SKM-1 (cell line): ENCODE measurements around the gene SLC6A3.
"Not testable (repeated sequence)": the region's sequence is repeated elsewhere in the genome, so short reads cannot be mapped to it uniquely, and the experiment has no call there.

Experiments used
- DNase-seq: peaks from one replicate; lab custom pipeline; 2025; ENCODE audit not compliant: unreplicated experiment; lab: John Stamatoyannopoulos, UW

SLC6A3 gene

DNA sequence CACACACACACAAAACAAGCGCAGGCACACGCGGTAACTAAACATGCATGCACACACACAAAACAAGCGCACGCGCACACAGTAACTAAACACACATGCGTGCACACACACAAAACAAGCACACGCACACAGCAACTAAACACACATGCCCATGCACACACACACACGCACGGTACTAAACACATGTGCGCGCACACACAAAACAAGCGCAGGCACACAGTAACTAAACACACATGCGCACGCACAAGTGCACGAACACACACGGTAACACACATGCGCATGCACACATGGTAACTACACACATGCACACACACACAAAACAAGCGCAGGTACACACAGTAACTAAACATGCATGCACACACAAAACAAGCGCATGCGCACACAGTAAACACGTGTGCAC, 19.9 kb upstream of the SLC6A3 start:
- no peak for DNase-seq

DNA sequence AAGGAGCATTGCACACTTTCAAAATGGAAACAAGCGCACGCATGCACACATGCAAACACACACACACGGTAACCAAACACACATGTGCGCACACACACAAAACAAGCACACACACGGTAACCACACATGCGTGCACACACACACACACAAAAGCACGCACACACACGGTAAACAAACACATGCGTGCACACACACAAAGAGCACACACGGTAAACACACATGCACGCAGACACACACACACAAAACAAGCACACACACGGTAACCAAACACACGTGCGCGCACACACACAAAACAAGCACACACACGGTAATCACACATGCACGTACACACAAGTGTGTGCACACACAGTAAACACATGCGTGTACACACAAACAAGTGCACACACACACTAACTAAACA, 19.3 kb upstream of the SLC6A3 start:
- no peak for DNase-seq

DNA sequence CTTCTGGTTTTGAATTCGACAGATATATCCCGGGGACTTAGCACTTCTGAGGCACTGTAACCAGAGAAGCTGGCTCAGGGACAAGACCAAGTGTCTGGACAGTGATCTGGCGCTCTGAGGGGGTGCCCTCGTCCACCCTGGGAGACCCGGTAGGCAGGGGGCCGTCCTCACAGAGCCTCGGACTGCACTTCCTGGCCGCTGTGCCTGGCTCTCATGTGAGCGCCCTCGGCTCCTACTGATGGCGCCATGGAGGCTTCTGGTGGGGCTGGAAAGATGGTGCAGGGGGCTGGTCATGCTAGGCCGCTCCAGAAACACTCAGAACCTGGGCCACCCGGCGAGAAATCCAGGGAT, 18.8 kb upstream of the SLC6A3 start:
- DNase-seq, result no peak

DNA sequence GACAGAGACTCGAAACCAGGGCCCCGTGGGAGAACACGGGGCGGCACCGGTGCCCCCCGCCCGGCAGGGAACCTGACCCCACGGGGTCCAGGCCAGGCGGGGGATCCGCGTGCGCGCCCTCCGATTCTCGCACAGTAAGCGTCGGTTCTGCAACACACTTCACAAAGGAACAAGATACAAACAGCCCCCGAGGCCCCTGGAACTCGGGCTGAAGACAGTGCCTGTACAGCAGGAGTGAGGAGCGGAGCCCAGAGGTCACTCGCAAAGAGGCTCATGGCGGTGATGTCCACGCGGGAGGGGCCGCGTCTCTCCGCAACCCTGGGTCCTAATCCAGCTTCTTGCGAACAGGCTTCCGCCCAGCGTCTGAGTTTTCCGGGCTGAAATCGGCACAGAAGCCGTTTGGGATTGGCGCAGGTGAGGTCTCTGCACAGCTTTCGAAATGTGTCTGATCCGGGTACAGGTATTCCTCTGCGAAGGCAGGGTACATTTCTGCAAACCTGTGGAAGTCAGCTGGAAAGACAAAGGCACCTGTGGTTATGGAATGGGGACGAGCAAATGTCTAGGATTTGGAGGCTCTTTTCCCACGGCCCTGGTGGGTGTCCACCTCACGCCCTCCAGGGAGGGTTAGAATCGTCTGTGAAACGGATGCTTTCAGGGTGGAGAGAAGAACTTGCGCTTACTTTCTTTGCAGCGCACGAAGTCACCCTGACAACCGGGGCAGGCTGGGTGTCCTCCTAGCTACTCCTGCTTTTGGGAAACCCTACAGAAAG, 18.3 kb upstream of the SLC6A3 start:
- no peak for DNase-seq

DNA sequence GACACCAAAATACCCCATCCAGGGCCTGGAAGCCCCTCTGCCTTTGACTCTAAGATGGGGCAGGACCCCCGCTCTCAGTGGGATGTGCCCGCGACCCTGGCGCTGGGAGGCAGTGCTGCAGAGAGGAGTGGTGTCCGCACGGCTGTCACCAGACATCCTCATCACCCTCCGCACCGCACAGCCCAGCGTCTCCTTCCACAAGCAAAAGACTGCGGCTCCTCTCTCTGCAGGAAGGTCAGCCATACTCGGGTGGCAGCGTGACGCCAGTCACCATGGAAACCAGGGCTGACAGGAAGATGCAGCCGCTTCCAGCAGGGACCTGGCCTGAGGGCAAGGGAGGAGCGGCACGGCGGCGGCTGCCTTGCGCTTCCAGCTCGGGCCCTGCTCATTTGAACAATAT, 17.1 kb upstream of the SLC6A3 start:
- no peak for DNase-seq

DNA sequence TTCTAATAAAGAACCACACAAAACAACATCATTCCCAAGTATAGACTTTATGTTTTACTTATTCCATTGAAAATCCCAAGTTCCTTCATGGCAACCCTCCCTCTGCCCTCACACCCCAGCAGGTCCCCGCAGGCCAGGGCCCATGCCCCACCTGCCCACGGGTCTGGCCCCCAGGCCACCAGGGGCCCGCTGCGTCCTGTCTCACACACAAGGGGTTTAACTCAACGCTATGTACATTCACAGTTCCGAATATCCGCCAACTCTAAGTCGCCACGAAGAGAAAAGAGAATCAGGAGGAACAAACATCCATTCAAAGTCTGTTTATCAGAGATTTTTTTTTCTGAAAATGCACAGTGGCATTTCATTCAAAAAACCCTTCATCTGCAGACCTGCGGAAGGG, 16.2 kb upstream of the SLC6A3 start:
- DNase-seq, result no peak

DNA sequence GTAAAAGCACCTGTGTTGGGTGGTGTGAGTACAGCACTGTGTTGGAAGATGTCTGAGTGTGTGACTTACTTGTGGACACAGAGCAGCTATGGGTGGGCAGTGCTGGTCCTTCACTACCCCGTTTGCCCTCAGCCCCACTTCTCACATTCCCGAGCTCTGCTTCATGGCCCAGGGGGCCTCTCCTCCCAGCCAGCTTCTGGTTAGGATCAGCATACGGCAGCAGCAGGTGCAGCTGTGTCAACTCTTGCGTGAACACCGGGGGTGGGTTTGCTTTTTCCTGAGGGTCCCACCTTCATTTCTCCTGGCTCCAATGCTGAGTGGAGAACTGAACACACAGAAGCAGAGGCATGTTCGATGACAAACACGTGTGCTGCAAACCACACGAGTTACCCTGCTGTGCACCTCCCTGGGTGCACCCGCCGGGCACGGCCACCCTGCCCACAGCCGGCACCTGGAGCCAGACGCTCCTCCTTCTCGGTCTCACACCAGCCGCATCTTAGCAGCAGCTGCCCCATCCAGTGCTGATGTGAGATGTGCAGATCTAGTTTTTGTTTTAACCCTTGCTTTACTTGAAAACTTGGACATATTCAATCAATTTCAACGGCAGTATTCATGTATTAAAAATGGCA, 14.9 kb upstream of the SLC6A3 start:
- DNase-seq, result no peak

DNA sequence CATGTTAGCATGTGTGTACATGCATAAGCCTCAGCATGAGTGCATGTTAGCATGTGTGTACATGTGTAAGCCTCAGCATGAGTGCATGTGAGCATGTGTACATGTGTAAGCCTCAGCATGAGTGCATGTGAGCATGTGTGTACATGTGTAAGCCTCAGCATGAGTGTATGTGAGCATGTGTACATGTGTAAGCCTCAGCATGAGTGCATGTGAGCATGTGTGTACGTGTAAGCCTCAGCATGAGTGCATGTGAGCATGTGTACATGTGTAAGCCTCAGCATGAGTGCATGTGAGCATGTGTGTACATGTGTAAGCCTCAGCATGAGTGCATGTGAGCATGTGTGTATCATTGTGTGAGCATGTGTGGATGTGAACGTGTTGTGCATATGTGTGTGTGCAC, 14.2 kb upstream of the SLC6A3 start:
- DNase-seq, result not testable (repeated sequence)

DNA sequence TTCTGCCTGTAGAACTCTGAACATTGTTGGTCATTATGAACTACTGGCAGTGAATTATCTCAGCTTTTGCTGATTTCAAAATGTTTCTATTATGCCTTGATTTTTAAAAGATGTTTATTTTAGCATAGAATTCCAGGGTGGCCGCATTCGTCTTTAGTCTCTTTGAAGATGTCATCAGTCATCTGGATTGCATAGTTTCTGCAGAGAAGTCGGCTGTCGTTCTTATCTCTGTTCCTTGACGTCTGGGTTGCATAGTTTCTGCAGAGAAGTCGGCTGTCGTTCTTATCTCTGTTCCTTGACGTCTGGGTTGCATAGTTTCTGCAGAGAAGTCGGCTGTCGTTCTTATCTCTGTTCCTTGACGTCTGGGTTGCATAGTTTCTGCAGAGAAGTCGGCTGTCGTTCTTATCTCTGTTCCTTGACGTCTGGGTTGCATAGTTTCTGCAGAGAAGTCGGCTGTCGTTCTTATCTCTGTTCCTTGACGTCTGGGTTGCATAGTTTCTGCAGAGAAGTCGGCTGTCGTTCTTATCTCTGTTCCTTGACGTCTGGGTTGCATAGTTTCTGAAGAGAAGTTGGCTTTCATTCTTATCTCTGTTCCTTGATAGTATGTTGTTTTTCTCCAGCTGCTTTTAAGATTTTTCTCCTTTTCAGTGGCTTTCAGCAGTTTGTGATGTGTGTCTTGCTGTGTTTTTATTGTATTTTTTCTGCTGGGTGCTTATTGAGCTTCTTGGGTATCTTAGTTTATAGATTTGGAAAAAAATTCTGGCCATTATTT, 11.1 kb upstream of the SLC6A3 start:
- DNase-seq, result not testable (repeated sequence)

DNA sequence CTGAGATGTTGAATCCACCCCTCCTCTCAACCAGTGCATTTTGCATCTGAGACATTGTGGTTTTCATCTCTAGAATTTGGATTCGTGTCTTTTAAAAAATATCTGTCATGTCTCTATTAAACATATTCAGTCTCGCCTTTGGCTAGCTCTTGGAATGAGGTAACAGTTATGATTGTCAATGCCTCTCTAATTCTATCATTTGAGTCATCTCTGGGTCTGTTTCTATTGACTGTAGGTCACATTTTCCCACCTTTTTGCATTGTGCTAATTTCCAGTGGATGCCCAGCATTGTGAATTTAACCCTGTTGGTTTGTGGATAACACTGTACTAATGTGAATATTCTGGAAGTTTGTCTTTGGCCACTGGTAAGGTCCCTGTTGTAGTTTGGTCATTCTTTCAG, 8.4 kb upstream of the SLC6A3 start:
- DNase-seq, result no peak

DNA sequence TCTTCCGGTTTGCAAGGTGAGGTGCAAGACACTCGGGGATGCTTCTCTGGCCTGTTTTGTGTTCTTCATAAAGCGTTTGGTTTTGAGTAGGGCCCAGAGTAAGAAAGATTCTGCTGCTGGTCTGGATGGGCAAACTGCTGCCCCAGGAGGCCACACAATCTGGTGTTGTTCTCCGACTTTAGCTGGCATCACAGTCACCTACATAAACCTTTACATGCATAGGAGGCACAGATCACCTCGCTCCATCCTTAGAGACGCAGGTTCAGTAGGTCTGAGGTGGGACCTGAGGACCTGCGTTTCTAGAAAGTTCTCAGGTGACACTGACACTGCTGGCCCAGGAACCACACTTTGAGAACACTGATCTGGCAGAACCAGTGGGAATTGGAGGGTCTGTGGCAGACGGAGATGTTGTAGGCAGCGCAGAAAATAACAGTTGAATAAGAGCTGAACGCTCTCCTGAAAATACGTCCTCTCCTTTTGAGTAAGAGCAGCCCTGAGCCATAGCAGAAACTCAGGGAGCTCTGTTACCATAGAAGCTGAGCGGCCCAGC, 3.9 kb upstream of the SLC6A3 start:
- no peak for DNase-seq

DNA sequence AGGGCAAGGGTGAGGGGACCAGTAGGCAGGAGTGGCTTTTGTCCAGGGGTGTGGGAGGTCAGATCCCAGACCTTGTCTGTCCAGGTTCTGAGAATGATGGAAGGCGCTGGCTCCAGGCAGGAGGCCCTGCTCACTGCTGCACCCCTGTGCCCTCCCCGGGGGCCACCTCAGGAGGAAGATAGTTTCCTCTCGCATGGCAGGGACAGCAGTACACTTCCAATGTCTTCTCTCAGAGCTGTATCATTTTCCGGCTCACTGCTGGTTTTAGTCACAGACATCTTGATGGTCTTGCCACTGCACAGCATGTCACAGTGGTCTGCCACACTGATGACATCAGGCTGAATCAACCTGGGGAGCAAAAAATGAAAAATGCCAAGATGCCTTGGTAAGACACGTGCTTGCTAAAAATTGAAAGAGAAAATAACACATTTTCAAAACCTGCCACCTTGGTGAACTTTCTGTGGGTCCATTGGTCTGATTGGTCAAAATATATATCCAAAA, 3.3 kb upstream of the SLC6A3 start:
- DNase-seq, result no peak

DNA sequence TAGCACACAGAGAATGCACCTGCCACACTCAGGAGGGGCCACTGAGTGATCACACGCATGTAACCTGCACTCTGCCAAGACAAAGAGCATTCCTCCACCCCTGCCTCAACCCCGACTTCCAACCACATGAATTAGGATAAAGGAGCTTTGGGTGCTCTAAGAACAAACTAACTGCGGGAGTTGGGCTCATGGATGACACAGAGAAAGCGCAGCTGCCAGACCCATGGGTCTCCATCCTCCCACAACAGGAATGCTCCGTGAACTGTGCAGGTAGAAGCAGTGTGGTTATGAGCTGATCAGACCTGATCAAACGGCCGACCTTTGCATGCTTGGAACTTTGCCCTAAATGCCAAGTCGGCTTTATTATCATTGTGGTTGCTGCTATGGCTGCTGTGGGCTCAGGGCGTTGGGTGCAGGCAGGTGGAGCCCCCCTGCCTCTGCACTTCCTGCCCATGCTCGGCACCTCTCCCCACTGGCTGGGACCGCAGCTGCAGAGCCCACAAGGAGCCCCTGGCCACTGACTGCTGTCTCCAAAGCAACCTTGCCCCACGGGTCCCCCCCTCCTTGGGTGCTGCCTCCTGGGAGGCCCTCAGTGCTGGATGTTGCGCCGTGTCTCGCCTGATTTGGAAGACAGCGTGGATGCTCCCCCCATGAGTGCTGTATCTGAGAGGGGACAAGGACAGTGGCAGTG, 2.6 kb upstream of the SLC6A3 start:
- no peak for DNase-seq

DNA sequence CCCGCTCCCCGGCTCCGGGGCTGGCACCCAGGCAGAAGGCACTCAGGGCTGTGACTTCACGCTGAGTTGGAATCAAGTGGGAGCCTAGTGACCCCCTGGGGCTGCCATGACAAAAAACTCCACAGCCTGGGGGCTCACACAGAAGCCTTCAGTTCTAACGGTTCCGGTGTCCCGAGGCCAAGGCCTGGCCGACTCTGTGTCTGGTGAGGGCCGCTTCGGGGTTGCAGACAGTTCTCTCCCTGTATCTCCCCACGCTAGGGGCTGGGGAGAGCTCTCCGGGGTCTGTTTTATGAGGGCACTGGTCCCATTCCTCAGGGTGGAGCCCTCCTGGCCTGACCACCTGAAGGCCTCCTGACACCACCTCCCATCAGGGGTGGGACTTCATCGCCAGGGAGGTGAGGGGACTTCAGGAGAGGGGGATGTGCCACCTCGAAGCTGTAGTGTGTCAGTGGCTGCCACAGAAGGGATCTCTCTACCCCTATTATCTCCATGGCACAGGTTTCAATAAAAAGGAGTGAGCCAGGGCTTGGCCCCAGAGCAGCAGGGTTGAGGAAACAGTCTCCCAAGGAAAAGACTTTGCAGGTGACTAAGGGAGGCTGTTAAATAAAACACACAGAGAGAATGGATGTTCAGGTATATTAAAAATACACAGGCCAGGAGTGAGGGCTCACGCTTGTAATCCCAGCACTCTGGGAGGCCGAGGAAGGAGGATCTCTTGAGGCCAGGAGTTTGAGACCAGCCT, 1.5 kb upstream of the SLC6A3 start:
- no peak for DNase-seq

DNA sequence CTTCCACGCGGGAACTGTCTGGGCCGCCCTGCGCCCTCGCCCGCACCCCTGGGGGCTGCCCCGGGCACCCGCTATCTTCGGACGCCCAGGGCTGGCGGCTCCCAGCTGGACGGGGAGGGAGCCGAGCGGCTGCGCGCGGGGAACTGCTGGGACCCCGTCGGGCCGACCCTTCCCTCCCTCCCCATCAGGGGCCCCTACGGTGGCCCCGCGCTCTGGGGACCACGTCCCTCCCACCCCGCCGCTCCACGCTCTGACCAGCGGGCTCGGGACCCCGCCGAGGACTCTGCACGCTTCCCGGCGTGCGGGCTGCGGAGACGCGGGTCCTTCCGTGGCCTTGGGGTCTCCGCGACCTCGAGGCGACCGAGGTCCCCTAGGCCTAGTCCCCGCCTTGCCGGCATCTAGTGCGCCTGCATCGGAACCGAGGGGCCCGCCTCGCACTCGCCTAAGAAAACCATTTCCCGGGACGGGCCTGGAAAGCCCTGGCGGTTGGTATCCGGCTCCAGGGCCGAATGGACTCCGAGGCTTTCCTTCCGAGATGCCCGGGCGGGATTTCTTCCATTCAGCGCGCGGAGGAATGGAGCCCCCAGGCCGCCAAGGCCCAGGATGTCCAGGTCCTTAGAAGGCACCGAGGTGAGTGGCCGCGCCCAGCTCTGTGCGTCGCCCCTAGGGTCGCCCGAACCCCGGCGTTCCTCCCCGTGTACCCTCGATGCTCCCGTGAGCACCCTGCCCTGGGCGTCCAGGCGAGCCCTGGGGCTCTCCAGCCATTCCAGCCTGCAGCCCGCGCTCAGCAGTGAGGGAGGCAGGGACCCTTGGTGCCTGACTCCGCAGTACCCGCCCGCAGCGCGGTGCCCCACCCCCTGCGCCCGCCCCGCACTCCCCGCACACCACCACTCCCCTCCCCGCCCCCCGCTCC, 705 bp upstream of the SLC6A3 start:
- DNase-seq, result no peak

DNA sequence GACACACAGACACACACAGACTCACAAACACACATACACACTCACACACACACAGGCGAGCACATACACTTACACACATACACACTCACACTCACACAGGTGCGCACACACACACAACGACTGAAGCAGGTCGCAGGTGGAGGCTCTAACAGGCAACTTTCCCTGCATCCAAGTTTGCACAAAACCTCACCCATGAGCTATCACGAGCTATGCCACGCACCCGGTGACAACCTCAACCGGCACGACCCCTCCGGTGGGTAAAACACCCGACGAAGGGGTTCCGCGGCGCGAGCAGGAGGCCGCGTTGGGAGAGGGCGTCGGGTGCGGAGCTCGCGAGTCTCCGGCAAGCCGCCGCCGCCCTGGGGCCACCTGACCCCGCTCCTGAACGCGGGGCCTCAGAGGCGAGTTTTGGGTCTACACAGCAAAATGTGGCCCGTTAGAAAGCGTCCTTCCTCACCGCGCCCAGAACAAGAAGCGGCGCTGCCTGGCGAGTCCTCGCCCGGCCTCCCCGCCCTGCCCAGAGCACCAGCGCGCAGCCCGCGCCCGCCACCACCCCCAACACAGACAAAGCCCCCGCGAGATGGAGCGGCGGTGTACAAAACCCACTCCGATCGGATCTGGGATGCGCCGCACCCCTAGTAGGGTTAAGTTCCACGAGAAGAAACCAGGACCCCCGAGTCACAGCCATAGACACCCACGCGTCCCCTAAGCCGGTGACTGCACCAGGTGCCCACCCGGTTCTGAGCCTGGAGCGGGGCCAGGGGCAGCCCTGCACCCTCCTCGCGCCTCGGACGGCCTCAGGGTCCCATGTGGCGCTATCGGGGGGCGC, 665 bp downstream of the SLC6A3 start:
- no peak for DNase-seq

DNA sequence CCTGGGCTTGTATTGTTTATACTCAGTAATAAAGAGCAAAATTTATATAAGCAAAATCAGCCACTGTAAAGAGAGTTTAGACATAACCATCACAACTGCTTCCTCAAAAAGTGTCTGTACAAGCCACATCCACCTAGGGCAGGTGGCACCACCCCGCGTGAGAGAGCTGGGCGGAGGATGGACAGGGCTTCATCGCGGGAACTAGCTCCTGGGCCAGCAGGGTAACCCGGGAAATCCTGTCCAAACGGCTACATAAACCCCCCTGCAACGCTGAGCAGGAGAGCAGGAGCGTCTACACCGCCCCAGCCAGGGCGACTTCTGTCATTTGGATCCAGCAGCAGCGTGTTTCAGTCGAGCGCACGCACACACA, 1.3 kb downstream of the SLC6A3 start:
- no peak for DNase-seq

DNA sequence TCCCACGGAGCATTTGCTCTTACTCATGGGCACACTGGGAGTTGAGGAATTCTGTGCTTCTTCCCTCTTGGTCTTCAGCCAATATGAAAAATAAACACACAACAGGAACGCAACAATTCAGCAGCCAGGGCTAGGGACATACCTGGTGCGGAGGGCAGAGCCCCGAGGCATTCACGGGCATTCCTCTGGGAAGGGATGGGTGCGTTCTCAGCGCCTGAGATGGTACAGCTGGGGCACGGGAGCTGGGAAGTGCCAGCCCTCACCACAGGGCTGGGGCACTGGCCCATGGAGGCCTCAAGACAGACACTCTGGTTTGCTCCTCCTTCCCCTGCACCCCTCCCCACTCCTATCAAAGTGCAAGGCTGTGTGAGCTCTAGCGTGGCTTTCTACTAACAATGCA, 2.1 kb downstream of the SLC6A3 start:
- DNase-seq, result no peak
